ENCODE results near the gene OR10G4.
"Not testable (repeated sequence)": the region's sequence is repeated elsewhere in the genome, so short reads cannot be mapped to it uniquely, and the experiment has no call there.

Gene OR10G4, protein sequence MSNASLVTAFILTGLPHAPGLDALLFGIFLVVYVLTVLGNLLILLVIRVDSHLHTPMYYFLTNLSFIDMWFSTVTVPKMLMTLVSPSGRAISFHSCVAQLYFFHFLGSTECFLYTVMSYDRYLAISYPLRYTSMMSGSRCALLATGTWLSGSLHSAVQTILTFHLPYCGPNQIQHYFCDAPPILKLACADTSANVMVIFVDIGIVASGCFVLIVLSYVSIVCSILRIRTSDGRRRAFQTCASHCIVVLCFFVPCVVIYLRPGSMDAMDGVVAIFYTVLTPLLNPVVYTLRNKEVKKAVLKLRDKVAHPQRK

DNA sequence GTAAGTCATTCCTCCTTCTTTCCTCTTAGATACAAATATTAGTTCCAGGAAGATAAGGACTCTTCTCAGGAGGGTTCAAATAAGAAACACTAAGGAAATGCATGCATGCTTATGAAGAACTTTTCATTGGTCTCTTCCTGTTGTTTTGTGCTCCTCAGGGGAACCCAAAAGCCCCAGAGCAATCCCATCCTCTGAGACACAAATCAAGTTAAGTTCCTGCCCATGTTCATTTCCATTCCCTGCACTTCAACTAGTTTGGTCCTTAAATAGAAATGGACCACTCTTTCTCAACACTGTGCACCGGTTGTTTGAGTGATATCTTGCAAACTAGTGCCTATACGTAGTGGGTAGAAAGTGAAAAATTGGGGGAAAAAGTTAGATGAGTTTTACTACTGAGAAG, at the start of gene OR10G4:
OR10G4 (plus strand) TSS at position 301 of the 400 bp plus-strand sequence. CDS start 2,578 bp downstream, outside the sequence.
- no peak for DNase-seq (ENCODE audit: low read depth in 2 of 2)

DNA sequence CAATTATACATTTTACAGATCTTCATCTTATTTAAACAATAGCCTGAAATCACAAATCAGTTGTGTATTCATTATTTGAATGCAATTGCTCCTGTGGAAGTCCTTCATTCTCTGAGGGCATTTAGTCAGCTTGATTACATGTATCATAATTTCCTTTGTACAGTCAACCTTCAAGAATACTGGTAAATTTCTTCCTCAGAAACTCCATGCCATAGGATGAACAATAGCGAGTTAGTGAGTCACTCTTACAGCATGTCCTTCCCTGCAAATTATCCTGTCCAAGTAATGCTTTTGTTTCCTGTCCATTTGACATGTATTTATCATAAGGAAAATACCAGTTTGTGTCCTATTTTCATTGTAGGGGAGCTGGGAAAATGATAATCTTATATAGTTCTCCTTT, 39.0 kb upstream of the OR10G4 start:
- DNase-seq (ENCODE audit: low read depth in 2 of 2): peak; percentile 9 to 11

GRCh38 chr11:123976770-123977560, 35.8 kb upstream of the OR10G4 start:
- DNase-seq (ENCODE audit: low read depth in 2 of 2): no peak

DNA sequence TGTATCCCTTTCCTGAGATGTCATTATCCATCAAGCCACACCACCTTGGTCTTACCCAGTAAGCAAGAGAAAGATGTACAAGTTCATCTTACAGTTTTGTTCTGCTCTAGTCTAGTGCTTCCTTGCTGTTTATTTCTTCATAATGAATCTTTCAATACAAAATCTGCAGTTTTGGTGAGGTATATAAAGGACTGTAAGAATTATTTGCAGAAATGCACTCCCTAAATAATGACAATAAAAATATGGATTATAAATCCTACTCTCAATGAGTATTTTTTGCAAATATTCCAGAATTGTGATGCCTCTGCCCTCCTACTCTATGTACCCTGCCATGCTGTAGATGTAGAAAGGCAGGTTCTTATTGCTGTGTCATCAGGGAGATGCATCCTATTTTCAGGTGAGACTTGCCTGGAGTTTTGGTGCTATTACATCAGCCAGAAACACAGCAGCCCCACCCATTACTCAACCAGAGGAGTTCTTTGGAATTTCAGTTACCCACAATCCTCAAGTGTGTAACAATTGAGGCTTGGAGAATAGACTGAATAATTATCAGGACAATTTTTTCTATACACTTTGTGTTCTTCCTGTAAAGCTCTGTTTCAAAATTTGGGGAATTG, 35.0 kb upstream of the OR10G4 start, which contains the start of gene OR10S1:
OR10S1 (minus strand) TSS at position 51 of the 617 bp plus-strand sequence. CDS start 117 bp downstream, outside the sequence.
- DNase-seq (ENCODE audit: low read depth in 2 of 2): no peak

GRCh38 chr11:123979311-123979710, 33.5 kb upstream of the OR10G4 start:
- DNase-seq (ENCODE audit: low read depth in 2 of 2): no peak

- no peak for DNase-seq (ENCODE audit: low read depth in 2 of 2)
Observed at GRCh38 chr11:123995119-123995518, 17.7 kb upstream of the OR10G4 start, which contains the start of gene OR10G6. Gene OR10G6, minus strand, starts transcription at chr11:123995161. Its CDS starts 0 bp downstream, at chr11:123995161.

DNA sequence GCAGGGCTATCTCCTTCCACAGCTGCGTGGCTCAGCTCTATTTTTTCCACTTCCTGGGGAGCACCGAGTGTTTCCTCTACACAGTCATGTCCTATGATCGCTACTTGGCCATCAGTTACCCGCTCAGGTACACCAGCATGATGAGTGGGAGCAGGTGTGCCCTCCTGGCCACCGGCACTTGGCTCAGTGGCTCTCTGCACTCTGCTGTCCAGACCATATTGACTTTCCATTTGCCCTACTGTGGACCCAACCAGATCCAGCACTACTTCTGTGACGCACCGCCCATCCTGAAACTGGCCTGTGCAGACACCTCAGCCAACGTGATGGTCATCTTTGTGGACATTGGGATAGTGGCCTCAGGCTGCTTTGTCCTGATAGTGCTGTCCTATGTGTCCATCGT, 3.0 kb downstream of the OR10G4 start:
- not testable (repeated sequence) for DNase-seq (ENCODE audit: low read depth in 2 of 2)

- no peak for DNase-seq (ENCODE audit: low read depth in 2 of 2)
Observed at GRCh38 chr11:124026498-124026897, 13.7 kb downstream of the OR10G4 start, which contains the start of gene OR10G8. Gene OR10G8, plus strand, starts transcription at chr11:124026798. Its CDS starts 2,825 bp downstream, at chr11:124029623.

DNA sequence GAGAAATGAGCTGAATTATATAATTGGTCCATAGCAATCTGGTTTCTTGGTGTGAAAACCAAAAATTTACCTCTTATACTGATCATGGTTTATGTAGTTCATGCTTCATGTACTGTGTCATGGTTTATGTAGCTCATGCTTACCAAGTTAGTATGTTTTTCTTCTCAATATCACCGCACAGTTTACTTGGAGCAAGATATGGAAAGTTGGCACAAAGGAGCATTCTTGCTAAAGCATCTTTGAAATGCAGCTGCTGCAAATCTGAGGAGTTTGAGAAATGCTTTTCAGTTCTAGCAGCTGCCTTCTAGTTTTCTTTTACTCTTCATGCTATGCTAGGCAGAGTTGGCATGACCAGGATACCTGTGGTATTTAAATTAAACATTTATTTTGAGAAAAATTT, 23.9 kb downstream of the OR10G4 start:
- no peak for DNase-seq (ENCODE audit: low read depth in 2 of 2)

DNA sequence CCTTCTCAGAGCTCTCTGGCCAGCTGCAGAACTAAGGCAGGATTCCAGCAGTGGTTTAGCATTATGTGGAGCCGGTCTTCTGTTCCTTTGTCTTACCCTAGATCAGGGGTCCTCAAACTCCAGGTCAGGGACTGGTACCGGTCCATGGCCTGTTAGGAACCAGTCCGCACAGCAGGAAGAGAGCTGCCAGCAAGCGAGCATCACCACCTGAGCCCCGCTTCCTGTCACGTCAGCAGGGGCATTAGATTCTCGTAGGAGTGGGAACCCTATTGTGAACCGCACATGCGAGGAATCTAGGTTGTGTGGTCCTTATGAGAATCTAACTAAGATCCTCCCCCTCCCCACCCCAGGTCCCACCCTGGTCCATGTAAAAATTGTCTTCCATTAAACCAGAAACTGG, 26.8 kb downstream of the OR10G4 start:
- no peak for DNase-seq (ENCODE audit: low read depth in 2 of 2)

- no peak for DNase-seq (ENCODE audit: low read depth in 2 of 2)
Observed at GRCh38 chr11:124041254-124041653, 28.5 kb downstream of the OR10G4 start, which contains the start of gene OR10G7. Gene OR10G7, minus strand, starts transcription at chr11:124041325. Its CDS starts 2,324 bp downstream, at chr11:124039001.

GRCh38 chr11:124043420-124043819, 30.6 kb downstream of the OR10G4 start:
- no peak for DNase-seq (ENCODE audit: low read depth in 2 of 2)

- DNase-seq (ENCODE audit: low read depth in 2 of 2): no peak
Observed at GRCh38 chr11:124050748-124051147, 38.0 kb downstream of the OR10G4 start.

GRCh38 chr11:124052966-124053365, 40.2 kb downstream of the OR10G4 start:
- DNase-seq (ENCODE audit: low read depth in 2 of 2): no peak
